Upper lobe of left lung (tissue), 4 donors: Measurements from ENCODE around the gene NKAIN4.

ENCODE experiments used
- EP300 ChIP-seq, 4 donors: sonication (generic); formaldehyde crosslinking; IDR thresholded peaks; one replicate each; pipeline ENCODE4 v1.5.1; 2017; ENCODE audit warnings: antibody characterized with exemption in 4 of 4, control low read depth in 2 of 4
- POLR2A ChIP-seq, 4 donors: fragments of 450-650 bp; IDR thresholded peaks; one replicate each; pipeline ENCODE4 v1.5.1; 2016 to 2017; ENCODE audit warnings: antibody characterized with exemption in 4 of 4, mild to moderate bottlenecking in 2 of 4
- TF ChIP-seq, protein P1 (sequence below), 6 experiments: fragments of 450-650 bp in 4 of 6; fragments of 200-600 bp in 2 of 6; sonication (generic) in 2 of 6; IDR thresholded peaks; one replicate each; pipeline ENCODE4 v1.5.1; 2016 to 2019; ENCODE audit warnings: antibody characterized with exemption in 6 of 6

DNA sequence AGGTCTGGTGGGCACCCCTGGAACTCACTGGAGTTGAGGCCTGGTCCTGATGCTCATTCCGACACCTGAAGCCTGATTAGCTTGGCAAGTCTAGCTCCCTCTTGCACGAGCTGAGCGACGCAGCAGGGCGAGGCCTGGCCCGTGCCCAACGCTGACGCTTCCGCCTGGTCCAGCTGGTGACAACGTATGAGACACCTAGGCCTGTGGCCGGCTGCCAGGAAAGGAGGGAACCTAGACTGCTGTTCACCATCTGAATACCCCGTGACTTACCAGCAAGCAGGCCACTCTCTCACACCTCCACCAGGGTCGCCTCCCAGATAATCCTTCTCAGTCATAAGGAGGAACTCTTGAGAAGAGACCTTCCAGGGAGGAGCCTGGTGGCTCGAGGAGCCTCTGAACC, 62.9 kb downstream of the NKAIN4 start:
- TF ChIP-seq POLR2A (IDR thresholded peaks at IDR 0.05) (no peak), EP300 (IDR thresholded peaks at IDR 0.05) (no peak)
- TF ChIP-seq, protein P1, sequence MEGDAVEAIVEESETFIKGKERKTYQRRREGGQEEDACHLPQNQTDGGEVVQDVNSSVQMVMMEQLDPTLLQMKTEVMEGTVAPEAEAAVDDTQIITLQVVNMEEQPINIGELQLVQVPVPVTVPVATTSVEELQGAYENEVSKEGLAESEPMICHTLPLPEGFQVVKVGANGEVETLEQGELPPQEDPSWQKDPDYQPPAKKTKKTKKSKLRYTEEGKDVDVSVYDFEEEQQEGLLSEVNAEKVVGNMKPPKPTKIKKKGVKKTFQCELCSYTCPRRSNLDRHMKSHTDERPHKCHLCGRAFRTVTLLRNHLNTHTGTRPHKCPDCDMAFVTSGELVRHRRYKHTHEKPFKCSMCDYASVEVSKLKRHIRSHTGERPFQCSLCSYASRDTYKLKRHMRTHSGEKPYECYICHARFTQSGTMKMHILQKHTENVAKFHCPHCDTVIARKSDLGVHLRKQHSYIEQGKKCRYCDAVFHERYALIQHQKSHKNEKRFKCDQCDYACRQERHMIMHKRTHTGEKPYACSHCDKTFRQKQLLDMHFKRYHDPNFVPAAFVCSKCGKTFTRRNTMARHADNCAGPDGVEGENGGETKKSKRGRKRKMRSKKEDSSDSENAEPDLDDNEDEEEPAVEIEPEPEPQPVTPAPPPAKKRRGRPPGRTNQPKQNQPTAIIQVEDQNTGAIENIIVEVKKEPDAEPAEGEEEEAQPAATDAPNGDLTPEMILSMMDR (IDR thresholded peaks at IDR 0.05): no peak
